ENCODE data around the gene MRPS18B. TPM values are rescaled to one million over a fixed set of nuclear protein-coding genes. Genes with fewer than 3 reads are reported as not detected.

MRPS18B gene
- total RNA-seq, 1 experiment from 2014 or later, result 112 TPM

DNA sequence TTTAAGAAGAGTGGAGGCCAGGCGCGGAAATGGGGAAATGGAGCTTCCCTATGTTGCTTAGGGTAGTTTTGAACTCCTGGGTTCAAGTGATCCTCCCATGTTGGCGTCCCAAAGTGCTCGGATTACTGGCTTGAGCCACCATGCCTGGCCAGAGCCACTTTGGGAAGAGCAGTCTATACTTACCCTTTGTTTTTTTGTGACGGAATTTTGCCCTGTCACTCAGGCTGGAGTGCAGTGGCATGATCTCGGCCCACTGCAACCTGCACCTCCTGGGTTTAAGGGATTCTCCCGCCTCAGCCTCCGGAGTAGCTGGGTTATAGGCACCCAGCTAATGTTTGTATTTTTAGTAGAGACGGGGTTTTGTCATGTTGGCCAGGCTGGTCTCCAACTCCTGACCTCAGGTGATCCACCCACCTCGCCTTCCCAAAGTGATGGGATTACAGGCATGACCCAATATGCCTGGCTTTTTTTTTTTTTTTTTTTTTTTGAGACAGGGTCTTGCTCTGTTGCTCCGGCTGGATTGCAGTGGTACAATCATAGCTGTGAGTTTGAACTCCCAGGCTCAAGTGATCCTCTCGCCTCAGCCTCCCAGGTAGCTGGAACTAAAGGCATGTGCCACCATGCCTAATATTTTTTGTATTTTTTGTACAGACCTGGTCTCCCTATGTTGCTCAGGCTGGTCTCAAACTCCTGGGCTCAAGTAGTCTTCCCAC lies 18.6 kb upstream of the MRPS18B start:
- H3K4me2 ChIP-seq (ENCODE audit: low read length), result no peak overlapping the region
- no peak overlapping the region for H3K9ac ChIP-seq (ENCODE audit: low read length)
- H2AFZ ChIP-seq (ENCODE audit: low read depth, low read length, poor library complexity, severe bottlenecking), result no peak overlapping the region
- H3K36me3 ChIP-seq (ENCODE audit: control insufficient read depth in 1 of 2, insufficient read depth in 2 of 2, low read length in 2 of 2), result peaks cover 21 to 40% of the 10 kb centered on the region in 2 experiments
- no peak overlapping the region for H3K4me3 ChIP-seq (replicated peaks in 1 of 2; ENCODE audit: low read depth in 1 of 2, low read length in 2 of 2)
- DNase-seq (ENCODE audit: low read depth, low spot score), result no peak
- H3K27me3 ChIP-seq (ENCODE audit: insufficient read depth, low read length), result no peaks in the 10 kb centered on the region
- intact Hi-C loops (cut with micrococcal nuclease), result loop anchor here (5.0 kb wide), 1 partner anchor 133 kb away; no protein-coding TSS in a partner anchor
- H3K27ac ChIP-seq (ENCODE audit: low read depth, low read length), result no peak overlapping the region
- H3K9me3 ChIP-seq (ENCODE audit: control insufficient read depth in 1 of 2, insufficient read depth in 1 of 2, low read depth in 1 of 2, low read length in 2 of 2), result no peaks in the 10 kb centered on the region
- TF ChIP-seq POLR2AphosphoS5 (IDR thresholded peaks at IDR 0.05; ENCODE audit: low read depth, low read length), result peak; percentile 55; the same call in 1 of the 2 replicates
- no peak for TF ChIP-seq CEBPB (IDR thresholded peaks at IDR 0.05; ENCODE audit: low read depth)
- no peak for TF ChIP-seq JUND (IDR thresholded peaks at IDR 0.05)
- no peak for TF ChIP-seq YY1 (IDR thresholded peaks at IDR 0.05; ENCODE audit: extremely low read depth, insufficient replicate concordance, low read depth, low read length)
- no peak for TF ChIP-seq SP1 (IDR thresholded peaks at IDR 0.05; ENCODE audit: low read depth)
- no peaks in the 10 kb centered on the region for H3K79me2 ChIP-seq (ENCODE audit: insufficient read depth, low read length)
- peaks cover 0 to 14% of the 10 kb centered on the region in 2 experiments; a peak in 2 of 4 replicates for H3K4me1 ChIP-seq (ENCODE audit: control insufficient read depth in 1 of 2, insufficient read depth in 2 of 2, low read length in 2 of 2)
- ATAC-seq, result no peak
- ChIA-PET CTCF (interaction anchor here (2.0 to 3.5 kb wide), 3 partner anchors 58 to 145 kb away, joined by 4 to 17 read pairs (median 16); no protein-coding TSS in a partner anchor), RAD21 (ENCODE audit: low non-redundant PET in 1 of 2, low total read pairs in 2 of 2, uncharacterized antibody in 2 of 2, unreplicated experiment in 2 of 2) (no interaction called here), POLR2A (interaction anchor here (0.9 to 4.2 kb wide), 6 partner anchors 9 to 132 kb away, joined by 3 to 28 read pairs (median 8); partner anchors contain the start of gene ABCF1)
- no peaks in the 10 kb centered on the region for H3K9me2 ChIP-seq (ENCODE audit: insufficient read depth)
- H4K20me1 ChIP-seq (ENCODE audit: insufficient read depth), result no peaks in the 10 kb centered on the region; the same call in 1 of the 2 replicates
- no TSS peak for BruUV-seq (replicated peaks)

DNA sequence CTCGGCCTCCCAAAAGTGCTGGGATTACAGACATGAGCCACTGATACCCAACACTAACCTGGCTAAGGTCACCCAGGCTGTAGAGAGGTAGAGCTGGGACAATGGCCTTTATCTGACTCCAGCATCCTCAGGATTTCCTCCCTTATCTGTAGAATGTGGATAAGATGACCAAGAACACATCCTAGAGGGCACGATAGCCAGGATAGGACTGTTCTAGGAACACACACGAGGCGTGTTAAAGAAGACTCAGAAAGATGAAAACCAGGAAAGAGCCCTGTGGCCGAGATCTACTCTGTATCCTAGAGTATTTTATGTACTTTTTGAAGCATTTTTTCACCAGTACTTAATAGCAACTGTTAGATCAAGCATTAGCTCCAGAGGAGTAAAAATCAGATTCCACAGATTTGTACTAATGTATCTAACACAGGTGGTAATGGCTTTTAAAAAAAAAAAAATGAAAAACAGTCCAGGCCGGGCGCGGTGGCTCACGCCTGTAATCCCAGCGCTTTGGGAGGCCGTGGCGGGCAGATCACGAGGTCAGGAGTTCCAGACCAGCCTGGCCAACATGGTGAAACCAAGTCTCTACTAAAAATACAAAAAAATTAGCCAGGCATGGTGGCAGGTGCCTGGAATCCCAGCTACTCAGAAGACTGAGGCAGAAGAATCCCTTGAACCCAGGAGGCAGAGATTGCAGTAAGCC lies 17.9 kb upstream of the MRPS18B start:
- DNase-seq (ENCODE audit: low read depth, low spot score), result no peak

More for the DNA sequence above, 17.9 kb upstream of the MRPS18B start:
- Histone ChIP-seq H3K4me2 (ENCODE audit: low read length) (no peak overlapping the region), H3K4me3 (replicated peaks in 1 of 2; ENCODE audit: low read depth in 1 of 2, low read length in 2 of 2) (no peak overlapping the region), H3K9me2 (ENCODE audit: insufficient read depth) (no peaks in the 10 kb centered on the region), H2AFZ (ENCODE audit: low read depth, low read length, poor library complexity, severe bottlenecking) (no peak overlapping the region), H3K27me3 (ENCODE audit: insufficient read depth, low read length) (no peaks in the 10 kb centered on the region), H3K27ac (ENCODE audit: low read depth, low read length) (no peak overlapping the region), H3K36me3 (ENCODE audit: control insufficient read depth in 1 of 2, insufficient read depth in 2 of 2, low read length in 2 of 2) (peaks cover 28 to 42% of the 10 kb centered on the region in 2 experiments), H3K79me2 (ENCODE audit: insufficient read depth, low read length) (no peaks in the 10 kb centered on the region), H3K9me3 (ENCODE audit: control insufficient read depth in 1 of 2, insufficient read depth in 1 of 2, low read depth in 1 of 2, low read length in 2 of 2) (no peaks in the 10 kb centered on the region), H3K9ac (ENCODE audit: low read length) (no peak overlapping the region), H4K20me1 (ENCODE audit: insufficient read depth) (no peaks in the 10 kb centered on the region; the same call in 1 of the 2 replicates), H3K4me1 (ENCODE audit: control insufficient read depth in 1 of 2, insufficient read depth in 2 of 2, low read length in 2 of 2) (peaks cover 0 to 14% of the 10 kb centered on the region in 2 experiments; a peak in 2 of 4 replicates)
- ATAC-seq, result no peak
- POLR2A ChIA-PET, result interaction anchor here (0.6 to 4.2 kb wide), 7 partner anchors 8 to 131 kb away, joined by 3 to 28 read pairs (median 3); no protein-coding TSS in a partner anchor
- CTCF ChIA-PET, result interaction anchor here (1.3 to 1.5 kb wide), 2 partner anchors 11 to 131 kb away, joined by 3 read pairs; no protein-coding TSS in a partner anchor
- no peak for TF ChIP-seq TCF7L2 (IDR thresholded peaks at IDR 0.05; ENCODE audit: borderline replicate concordance, extremely low read depth, insufficient read depth, insufficient read length)
- TF ChIP-seq RAD21 (IDR thresholded peaks at IDR 0.05; ENCODE audit: low read depth), result no peak
- no peak for TF ChIP-seq JUND (IDR thresholded peaks at IDR 0.05)
- TF ChIP-seq YY1 (IDR thresholded peaks at IDR 0.05; ENCODE audit: extremely low read depth, insufficient replicate concordance, low read depth, low read length), result no peak
- no peak for TF ChIP-seq EZH2phosphoT487 (IDR thresholded peaks at IDR 0.05; ENCODE audit: borderline replicate concordance)
- no peak for TF ChIP-seq ELF1 (IDR thresholded peaks at IDR 0.05; ENCODE audit: borderline replicate concordance, low read depth)
- TF ChIP-seq ZNF274 (IDR thresholded peaks at IDR 0.05; ENCODE audit: low read depth, low read length), result no peak
- TF ChIP-seq SIN3A (IDR thresholded peaks at IDR 0.05; ENCODE audit: low read depth), result no peak
- TF ChIP-seq, protein P1, sequence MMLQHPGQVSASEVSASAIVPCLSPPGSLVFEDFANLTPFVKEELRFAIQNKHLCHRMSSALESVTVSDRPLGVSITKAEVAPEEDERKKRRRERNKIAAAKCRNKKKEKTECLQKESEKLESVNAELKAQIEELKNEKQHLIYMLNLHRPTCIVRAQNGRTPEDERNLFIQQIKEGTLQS (IDR thresholded peaks at IDR 0.05), result no peak
- RAD21 ChIA-PET (ENCODE audit: low non-redundant PET in 1 of 2, low total read pairs in 2 of 2, uncharacterized antibody in 2 of 2, unreplicated experiment in 2 of 2), result no interaction called here
- intact Hi-C loops (cut with micrococcal nuclease), result loop anchor here (5.0 kb wide), 1 partner anchor 133 kb away; no protein-coding TSS in a partner anchor
- BruUV-seq (replicated peaks), result no TSS peak
